Measurements from ENCODE around the gene OBP2B.
"Not testable (repeated sequence)": the region's sequence is repeated elsewhere in the genome, so short reads cannot be mapped to it uniquely, and the experiment has no call there.

The OBP2B gene

DNA sequence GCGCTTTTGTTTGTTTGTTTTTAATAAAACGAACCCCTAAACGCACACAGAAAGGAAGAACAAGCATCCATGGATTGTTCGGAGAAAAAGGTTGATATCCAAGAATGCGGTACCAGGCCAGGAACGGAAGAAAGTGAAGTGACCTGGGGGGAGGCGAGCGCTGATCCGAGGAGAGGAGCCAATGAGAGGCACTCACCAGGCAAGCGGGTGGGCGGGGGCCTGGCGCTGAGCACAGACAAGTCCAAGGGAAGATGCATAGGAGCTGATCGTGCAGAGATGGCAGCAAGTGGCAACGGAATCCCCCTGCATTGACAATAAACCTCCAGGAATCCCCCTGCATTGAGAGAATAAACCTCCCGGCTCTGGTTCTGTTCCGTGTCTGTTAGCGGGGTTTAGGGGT, 8.4 kb downstream of the OBP2B start:
- no peak for DNase-seq

DNA sequence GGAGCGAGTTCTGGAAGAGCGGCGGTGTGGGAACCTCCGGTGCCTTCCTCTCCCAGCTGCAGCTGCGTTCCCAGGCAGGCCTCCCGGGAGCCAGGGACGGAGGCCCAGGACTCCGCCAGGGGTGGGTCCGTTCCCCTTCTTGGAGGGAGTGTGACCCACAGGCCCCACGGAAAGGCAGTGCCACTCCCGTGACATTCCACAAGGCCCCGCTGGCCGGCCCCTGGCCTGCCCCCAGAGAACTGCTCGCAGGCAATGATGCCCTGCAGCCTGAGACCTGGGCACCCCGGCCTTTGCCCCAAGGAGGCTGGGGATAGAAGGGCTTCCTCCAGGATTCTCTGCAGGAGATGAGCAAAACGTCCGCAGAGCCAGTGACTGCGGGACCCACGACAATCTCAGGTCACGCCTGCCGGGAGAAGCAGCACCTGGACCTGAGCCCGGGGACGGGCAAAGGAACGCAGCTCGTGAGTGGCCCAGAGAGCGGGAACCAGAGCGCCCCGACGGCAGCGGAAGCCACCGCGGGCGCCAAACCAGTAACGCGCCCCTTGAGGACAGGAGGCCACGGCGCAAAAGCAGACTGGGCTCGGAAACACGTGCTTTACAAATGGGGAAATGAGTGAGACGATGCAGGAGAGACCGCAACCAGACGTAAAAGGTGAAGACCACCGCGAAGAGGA, 9.3 kb downstream of the OBP2B start:
- peak; percentile 50 for DNase-seq

DNA sequence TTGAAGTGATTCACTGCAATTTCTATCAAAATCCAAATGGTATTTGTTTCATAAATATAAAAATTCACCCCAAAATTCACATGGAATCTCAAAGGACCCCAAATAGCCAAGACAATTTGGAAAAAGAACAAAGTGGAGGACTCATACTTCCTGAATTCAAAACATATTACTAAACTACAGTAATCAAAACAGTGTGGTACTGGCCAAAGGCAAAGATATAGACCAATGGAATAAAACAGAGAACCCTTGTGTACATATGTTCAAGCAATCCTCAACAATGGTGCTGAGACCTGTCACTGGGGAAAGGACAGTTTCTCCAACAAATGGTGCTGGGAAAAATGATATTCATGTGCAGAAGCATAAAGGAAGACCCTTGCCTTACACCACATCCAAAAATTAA, 14.0 kb downstream of the OBP2B start:
- DNase-seq: no peak

DNA sequence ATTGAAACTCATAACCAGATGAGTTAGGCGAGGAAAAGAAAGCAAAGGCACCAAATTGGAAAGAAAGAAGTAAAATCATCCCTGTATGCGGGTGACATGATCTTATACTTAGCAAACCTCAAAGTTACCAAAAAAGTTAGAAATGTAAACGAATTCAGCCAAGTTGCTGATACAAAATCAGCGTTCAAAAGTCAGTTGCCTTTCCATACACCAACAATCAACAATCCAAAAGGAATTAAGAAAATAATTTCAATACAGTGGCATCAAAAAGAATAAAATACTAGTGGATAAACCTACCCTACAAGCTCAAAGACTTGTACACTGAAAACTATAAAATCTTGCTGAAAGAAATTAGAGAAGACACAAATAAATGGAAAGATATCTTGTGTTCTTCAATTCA, 14.5 kb downstream of the OBP2B start:
- DNase-seq: no peak

DNA sequence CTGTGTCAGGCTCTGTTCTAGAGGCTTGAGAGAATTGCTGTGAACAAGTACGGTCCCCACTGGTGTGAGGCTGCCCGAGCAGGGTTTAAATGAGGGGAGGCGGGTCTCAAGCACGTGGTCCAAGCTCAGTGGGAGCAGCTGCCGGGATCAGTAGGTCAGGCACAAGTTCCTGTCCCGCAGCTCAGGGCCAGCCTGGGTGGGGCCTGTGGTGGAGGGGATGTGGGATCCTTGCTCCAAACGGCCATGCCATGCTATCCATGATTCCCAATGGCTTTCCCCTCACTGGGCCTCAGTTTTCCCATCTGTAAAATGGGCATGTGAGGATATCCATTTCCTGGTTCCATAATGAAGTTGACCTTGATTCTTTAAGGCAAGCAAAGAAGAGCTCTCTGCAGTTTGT, 17.1 kb downstream of the OBP2B start:
- no peak for DNase-seq

DNA sequence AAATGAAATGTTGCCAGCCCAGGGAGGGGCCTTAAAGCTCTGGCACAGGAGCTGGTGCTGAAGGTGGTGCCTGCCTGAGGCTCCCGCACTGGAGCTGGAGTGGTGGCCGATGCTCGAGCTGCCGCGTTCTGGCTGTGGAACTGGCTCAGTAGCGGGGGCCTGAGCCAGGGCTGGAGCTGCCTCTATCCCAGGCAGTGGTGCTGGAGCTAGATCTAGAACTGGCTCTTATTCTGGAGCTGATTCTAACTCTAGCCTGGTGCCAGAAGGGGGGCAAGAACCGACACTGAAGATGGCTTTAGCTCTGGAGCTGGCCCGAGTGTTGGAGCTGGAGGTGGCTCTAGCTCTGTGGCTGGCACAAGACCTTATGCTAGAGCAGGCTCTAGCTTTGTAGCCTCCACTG, 19.2 kb downstream of the OBP2B start:
- no peak for DNase-seq

DNA sequence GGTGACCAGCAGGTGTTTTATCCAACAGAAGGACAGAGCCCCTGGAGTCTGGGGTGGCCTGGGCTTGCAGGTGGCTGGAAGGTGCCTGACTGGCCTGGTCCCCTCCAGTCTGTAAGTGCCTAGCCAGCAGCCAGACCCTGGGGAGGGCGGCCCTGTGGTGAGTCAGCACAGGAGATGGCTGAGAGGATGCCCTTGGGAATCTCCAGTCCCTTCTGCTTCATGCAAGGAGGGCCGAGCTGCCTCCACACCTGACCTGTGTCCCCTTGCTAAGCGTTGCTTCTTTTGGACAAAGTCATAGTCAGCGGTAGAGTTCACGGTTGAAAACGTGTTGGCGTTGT, 20.2 kb downstream of the OBP2B start:
- DNase-seq: no peak

DNA sequence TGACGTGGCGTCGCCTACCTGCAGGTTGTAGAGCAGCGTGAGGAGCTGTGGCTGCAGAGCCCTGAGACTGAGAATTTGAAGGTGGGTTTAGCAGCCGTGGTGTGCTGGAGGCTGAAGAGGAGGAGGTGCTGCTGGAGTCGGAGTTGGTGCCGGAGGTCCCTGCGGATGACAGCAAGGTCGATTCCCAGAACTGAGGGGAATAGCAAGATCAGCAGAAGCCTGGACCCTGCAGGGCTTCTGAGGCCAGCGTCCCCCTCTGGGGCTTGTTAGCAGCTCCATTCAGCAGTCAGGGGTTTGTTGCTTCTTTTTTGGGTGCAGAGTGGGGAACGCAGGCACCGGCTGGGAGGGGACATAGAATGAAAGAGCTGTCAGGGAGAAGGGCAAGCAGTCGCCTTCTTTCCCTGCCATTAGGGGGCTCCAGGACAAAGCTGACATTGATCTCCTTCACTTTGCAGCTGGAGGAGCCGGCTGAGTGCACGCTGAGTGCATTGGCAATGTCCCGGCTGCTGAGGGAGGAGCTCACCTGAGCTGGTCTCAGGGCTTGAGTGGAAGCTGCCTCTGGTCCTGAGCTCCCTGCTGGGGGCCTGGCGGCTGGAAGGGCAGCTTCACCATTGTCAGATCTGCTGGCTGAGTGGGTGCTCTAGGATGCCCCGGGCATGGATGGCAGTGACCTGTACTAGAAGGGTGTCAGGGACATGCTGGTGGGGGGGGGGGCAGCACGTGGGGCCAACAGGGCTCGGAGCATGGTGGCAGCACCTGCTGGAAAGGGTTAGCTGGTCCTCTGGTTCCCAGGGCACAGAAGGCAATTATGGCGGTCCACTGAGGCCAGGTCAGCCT, 20.8 kb downstream of the OBP2B start:
- no peak for DNase-seq

DNA sequence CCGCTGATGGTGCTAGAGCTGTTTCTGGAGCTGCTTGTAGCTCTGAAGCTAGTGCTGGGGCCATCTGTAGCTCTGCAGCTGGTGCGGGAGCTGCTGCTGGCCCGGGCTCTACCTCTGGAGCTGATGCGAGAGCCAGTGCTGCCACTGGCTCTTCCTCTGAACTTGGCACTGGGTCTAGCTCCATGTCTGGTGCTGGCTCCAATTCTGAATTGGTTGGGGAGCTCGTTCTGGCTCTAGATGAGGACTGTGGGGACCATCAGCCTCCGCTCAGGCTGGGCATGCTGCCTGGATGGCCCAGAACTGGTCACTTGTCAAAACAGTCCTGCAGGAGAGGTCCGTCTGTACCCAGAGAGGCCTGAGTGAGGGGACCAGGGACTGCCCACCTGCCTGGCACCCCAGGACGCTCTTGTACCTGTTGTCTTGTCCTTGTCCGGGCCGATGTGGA, 21.5 kb downstream of the OBP2B start:
- no peak for DNase-seq

DNA sequence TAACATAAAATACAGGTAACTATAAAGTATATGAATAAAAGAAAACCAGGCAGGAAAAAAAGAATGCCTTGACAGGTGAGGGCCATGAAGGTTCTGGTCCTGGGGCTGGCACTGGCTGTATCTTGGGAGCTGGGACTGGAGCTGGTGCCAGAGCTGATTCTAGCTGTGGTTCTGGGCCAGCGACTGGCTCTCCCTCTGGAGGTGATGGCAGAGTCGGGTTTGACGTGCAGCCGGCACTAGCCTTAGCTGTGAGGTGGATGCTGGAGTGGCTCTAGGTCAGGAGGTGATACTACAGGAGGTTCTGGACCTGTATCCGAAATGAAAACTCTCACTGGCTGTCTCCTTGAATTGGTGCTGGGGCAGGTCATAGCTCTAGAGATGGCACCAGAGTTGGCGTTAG, 22.3 kb downstream of the OBP2B start:
- DNase-seq: no peak

DNA sequence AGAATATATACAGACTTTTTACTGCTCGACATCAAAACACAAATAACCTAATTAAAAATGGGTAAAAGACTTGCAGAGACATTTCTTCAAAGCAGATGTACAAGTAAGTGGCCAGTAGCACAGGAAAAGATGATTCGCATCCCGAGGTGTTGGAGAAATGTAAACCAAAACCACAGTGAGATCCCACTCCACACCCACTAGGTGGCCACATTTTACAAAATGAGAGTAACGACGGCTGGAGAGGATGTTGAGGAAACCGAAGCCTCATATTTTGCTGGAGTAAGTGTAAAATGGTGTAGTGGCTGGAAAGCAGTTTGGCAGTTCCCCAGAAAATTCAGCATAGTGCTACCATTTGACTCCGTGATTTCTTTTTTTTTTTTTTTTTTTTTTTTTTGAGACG, 24.1 kb downstream of the OBP2B start:
- peak; percentile 44 for DNase-seq

DNA sequence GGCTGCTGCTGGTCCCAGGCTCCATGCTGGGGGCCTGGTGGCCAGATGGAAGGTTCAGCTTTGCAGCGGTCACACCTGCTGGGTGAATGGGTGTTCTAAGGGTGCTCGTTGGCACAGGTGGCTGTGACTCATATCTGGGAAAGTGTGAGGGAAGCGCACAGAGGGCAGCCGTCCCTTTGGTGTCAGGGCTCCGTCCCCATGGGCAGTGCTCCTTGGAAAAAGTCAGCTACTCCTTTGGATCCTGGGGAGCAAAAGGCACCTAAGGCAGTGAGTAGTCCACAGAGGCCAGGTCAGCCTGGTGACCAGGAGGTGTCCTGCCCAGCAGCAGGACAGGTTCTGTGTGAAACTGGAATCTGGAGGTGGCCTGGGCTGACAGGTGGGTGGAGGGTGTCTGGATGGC, 26.9 kb downstream of the OBP2B start:
- DNase-seq: no peak

DNA sequence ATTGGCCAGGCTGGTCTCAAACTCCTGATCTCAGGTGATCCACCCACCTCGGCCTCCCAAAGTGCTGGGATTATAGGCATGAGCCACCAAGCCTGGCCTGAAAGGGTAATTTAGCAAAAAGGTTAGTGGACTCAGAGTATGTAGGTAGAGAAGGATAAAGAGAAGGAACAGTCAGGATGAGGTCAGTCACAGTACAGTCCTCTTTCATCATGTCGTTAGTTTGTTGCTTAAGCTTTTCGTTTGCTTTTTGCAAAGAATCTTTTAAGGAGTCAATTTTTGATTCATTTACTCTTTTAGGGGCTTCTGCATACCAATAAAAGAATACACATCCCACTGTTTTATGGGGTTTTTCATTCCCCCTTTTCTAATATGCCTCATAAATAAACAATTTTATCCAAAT, 27.5 kb downstream of the OBP2B start:
- DNase-seq: no peak

DNA sequence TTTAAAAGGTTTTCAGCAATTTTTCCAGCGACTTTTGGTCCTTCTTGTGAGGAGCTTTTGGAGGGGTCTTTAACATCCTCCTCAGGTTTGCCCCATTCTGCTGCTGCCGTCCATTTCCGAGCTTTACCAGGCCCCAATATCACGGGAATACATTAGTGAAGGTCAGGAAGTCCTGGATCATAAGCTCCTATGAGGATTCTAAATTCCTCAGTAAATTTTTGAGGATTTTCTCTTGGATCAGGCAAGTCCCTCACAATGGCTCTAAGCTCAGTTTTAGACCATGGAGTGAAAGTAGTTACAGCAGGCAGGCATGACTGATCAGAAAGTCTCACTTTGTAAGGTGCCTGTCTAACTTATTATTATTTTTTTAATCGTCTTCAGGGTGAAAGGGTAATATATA, 28.1 kb downstream of the OBP2B start:
- DNase-seq: no peak

DNA sequence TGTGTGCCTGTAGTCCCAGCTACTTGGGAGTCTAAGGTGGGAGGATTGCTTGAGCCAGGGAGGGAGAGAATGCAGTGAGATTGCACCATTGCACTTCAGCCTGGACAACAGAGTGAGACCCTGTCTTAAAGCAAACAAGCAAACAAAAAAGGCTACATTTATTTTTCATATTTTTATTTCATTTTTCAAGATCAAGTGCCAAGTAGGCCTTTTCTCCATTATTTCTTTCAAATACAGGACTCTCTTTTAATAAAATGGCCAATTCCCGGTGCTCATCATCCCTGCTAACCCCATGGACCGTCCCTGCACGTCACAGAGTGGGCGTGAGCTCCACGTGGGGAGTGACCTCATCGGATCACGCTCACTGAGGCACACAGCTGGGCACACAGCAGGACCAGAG, 36.0 kb downstream of the OBP2B start:
- no peak for DNase-seq

DNA sequence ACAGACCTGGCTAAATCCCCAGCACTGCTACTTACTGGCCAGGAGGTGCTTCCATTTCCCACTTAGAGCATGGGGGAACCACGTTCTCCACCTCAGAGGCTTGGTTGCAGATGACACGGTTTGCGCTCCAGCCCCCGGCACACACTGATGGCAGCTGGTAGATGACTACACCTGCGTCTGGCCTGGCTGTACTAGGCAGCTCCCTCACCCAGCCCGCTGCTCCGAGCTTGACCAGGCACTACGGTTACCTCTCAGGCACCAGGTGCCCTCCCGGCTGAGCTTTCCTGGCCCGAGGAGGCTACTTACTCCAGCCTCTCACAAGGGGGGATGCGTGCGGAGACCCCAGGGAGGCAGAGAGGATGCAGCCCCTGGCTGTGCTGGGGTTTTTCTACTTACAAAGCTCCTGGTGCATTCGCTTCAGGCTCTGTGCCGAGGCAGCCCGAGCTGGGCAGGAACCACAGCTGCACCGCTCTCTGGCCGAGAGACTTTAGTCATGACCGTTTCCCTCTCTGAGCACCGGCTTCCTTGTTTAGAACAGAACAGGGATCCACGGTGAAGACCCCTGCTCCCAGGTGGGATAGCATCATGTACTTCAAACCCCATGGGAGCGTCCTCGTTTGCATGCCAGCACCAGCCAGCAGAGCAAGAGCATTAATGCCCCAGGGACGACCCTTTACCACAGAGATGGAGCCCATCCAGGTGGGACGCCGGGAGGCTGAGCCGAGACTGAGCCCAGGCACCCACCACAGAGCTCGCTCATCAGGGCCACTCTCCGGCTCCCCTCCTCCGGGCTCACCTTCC, 37.7 kb downstream of the OBP2B start:
- DNase-seq: no peak

DNA sequence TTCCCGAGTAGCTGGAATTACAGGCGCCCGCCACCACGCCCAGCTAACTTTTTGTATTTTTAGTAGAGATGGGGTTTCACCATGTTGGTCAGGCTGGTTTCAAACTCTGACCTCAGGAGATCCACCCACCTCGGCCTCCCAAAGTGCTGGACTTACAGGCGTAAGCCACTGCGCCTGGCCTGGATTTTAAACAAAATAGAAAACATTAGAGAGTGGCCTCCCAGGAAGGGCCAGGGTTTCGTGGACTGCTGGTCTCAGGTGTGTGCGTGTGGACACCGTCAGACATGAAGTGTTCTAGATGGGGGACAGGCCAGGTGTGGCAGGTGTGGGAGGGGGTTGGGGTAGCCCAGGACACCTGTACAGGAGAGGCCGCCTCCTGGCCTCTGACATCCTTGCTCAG, 38.3 kb downstream of the OBP2B start:
- no peak for DNase-seq

DNA sequence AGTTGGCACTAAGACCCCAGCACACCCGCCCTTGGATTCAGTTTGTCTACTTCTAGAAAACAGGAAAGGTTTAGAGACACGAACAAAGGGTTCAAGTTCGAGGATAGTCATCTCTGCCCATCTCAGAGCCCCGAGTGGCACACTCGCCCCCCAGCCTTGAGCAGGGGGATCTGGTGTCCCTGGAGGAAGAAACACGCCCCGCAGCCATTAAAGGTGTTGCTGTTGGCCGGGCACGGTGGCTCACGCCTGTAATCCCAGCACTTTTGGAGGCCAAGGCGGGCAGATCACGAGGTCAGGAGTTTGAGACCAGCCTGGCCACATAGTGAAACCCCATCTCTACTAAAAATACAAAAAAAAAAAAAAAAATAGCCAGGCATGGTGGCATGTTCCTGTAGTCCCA, 39.4 kb downstream of the OBP2B start:
- DNase-seq: not testable (repeated sequence)

DNA sequence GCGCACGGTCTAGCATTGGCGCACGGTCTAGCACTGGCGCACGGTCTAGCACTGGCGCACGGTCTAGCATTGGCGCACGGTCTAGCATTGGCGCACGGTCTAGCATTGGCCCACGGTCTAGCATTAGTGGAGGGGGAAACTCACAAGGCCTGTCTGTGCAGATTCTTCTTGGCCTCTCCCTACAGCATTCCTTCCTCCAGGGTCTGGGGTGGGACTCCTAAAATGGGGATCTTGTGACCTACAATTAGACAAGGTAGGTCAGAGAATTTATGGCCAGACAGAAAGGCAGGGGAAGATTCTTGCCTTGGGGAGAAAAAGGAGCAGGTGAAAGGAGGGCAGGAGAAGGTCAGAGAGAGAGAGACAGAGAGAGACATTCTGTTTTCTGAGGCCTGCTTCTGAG, 39.9 kb downstream of the OBP2B start:
- DNase-seq: no peak

DNA sequence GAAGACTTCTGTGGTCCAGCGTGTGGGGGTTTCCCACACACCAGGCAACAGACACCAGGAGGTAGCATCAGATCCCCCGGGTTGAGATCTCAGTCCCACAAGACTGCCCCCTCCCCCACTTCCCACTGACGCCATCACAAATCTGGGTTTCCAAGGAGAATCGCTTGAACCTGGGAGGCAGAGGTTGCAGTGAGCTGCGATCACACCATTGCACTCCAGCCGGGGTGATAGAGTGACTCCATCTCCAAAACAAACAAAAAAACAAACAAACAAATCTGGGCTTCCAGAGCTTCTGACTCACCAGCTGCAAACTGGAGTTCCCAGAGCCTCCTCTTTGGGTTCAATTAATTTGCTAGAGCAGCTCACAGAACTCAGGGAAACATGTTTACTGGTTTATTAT, 40.6 kb downstream of the OBP2B start:
- DNase-seq: no peak

DNA sequence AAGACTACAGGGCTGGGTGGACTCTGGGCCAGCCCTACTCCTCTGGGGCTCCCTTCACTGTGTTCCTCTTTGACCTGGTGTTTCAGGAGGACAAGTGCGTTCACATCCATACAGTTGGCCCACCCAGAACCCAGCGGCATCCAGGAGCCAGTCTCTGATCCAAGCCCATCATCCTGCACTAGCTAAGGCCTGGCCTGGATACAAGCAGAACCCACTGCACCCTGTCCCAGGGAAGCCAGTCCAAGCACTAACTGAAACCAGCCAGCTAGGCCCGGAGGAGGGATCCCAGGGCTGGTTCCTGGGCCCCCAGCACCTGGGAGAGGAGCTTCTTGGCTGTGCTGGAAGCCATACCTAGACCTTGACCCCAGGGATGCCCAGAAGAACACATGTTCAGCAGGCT, 41.3 kb downstream of the OBP2B start:
- DNase-seq: no peak

DNA sequence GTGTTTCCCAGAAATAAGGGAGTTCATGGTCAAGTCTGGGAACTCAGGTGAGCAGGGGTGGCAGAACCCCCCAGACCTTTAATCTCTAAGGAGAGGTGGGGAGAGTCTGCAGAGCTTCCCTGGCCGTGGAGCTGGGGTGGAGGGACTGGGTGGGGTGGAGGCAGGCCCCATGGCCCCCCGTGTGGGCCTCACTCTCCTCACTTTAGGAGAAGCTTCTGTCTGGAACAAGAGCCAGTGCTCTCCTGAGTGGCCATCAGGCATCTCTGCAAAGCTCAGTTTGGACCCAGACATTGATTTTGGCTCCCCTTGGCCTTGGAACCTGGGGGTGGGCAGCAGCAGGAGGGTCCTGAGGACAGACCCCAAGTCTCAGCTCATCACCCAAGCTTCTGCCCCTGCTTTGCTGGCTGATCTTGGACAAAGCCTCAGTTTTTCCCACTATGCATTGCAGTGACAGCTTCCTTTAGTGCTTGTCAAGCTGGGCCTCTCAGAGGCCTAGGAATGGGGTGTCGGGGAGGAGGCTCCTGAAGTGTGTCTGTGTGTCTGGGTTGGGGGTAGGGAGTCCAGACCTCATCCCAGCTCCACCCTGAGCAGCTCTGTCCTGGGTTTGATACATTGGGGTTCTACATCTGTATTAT, 41.8 kb downstream of the OBP2B start:
- no peak for DNase-seq

DNA sequence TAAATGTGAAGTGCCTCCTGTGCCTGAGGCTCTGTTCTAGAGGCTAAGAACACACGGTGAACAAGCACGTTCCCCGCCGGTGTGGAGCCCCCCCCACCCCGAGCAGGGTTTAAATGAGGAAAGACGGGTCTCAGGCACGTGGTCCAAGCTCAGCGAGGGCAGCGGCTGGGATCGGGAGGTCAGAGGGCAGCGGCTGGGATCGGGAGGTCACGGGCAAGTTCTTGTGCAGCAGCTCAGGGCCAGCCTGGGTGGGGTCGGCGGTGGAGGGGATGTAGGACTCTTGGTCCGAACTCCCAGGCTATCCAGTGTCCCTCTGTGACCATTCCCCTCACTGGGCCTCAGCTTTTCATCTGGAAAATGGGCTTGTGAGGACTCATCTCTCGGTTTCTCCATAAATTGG, 42.7 kb downstream of the OBP2B start:
- DNase-seq: no peak

DNA sequence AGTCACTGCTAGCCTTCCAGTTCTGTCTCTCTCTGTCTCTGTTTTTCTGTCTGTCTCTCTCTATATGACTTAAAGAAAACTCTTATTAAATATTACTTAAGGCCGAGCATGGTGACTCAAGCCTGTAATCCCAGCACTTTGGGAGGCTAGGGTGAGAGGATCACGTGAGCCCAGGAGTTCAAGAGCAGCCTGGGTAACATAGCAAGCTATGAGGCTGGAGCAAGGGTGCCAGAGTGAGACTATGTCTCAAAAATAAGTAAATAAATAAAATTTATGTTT, 43.7 kb downstream of the OBP2B start:
- no peak for DNase-seq

Data from CD4-positive, alpha-beta T cell treated with Interleukin-17A for 4 hours (primary cell).